Trophoblast cell (in vitro differentiated cells and primary cell): Measurements from ENCODE around the gene WDR27.

ENCODE experiments used
- DNase-seq, 2 donors: peaks; one replicate each; pipeline ENCODE4 v3.0.0-alpha.2; 2016
- H2AFZ ChIP-seq: 2 replicates; pipeline ENCODE4 v1.6.1; 2013; ENCODE audit warnings: low read length, moderate library complexity, mild to moderate bottlenecking; ENCODE audit not compliant: insufficient read depth, poor library complexity
- H2AK5ac ChIP-seq: 2 replicates; pipeline ENCODE4 v1.6.1; 2013; ENCODE audit warnings: mild to moderate bottlenecking, low read length
- H2BK120ac ChIP-seq: 2 replicates; pipeline ENCODE4 v1.6.1; 2013; ENCODE audit warnings: low read length, mild to moderate bottlenecking, moderate library complexity; ENCODE audit not compliant: insufficient read depth, poor library complexity
- H2BK12ac ChIP-seq: 2 replicates; pipeline ENCODE4 v1.6.1; 2013; ENCODE audit warnings: mild to moderate bottlenecking, low read length, moderate library complexity
- H2BK5ac ChIP-seq: 2 replicates; pipeline ENCODE4 v1.6.1; 2013; ENCODE audit warnings: low read length, low read depth, moderate library complexity, mild to moderate bottlenecking; ENCODE audit not compliant: poor library complexity
- H3K14ac ChIP-seq: 2 replicates; pipeline ENCODE4 v1.6.1; 2013; ENCODE audit warnings: mild to moderate bottlenecking, low read length
- H3K18ac ChIP-seq: 2 replicates; pipeline ENCODE4 v1.6.1; 2013; ENCODE audit warnings: mild to moderate bottlenecking, low read length
- H3K23ac ChIP-seq: 2 replicates; pipeline ENCODE4 v1.6.1; 2013; ENCODE audit warnings: low read length
- H3K27ac ChIP-seq: 2 replicates; pipeline ENCODE4 v1.5.1; 2013; ENCODE audit warnings: low read depth, mild to moderate bottlenecking, inconsistent platforms, low read length, moderate library complexity
- H3K27me3 ChIP-seq: 2 replicates; pipeline ENCODE4 v1.6.1; 2013; ENCODE audit warnings: inconsistent platforms, mild to moderate bottlenecking, low read length, moderate library complexity; ENCODE audit not compliant: insufficient read depth
- H3K36me3 ChIP-seq, 2 experiments: 1 replicate in 1 of 2; 2 replicates in 1 of 2; pipeline ENCODE4 v1.6.1; 2013; ENCODE audit warnings: low read length in 2 of 2, mild to moderate bottlenecking in 2 of 2, moderate library complexity in 1 of 2; ENCODE audit not compliant: insufficient read depth in 2 of 2, control insufficient read depth in 1 of 2
- H3K4ac ChIP-seq: 2 replicates; pipeline ENCODE4 v1.6.1; 2013; ENCODE audit warnings: low read depth, mild to moderate bottlenecking, low read length, moderate library complexity
- H3K4me1 ChIP-seq, 2 experiments: 1 replicate in 1 of 2; 2 replicates in 1 of 2; pipeline ENCODE4 v1.6.1; 2013; ENCODE audit warnings: low read length in 2 of 2, mild to moderate bottlenecking in 2 of 2, moderate library complexity in 1 of 2; ENCODE audit not compliant: insufficient read depth in 2 of 2, control insufficient read depth in 1 of 2
- H3K4me2 ChIP-seq: 2 replicates; pipeline ENCODE4 v1.6.1; 2013; ENCODE audit warnings: inconsistent platforms, mild to moderate bottlenecking, low read length, moderate library complexity
- H3K4me3 ChIP-seq: 2 replicates; pipeline ENCODE4 v1.5.1; 2013; ENCODE audit warnings: mild to moderate bottlenecking, low read depth, low read length, inconsistent platforms
- H3K79me1 ChIP-seq: one replicate; pipeline ENCODE4 v1.6.1; 2013; ENCODE audit warnings: low read length
- H3K79me2 ChIP-seq: 2 replicates; pipeline ENCODE4 v1.6.1; 2013; ENCODE audit warnings: low read length, mild to moderate bottlenecking; ENCODE audit not compliant: control insufficient read depth, insufficient read depth, poor library complexity
- H3K9ac ChIP-seq: 2 replicates; pipeline ENCODE4 v1.6.1; 2013; ENCODE audit warnings: mild to moderate bottlenecking, low read length
- H3K9me3 ChIP-seq: 2 replicates; pipeline ENCODE4 v1.6.1; 2013; ENCODE audit warnings: low read depth, mild to moderate bottlenecking, control low read depth, inconsistent platforms, low read length; ENCODE audit not compliant: insufficient read depth
- H4K12ac ChIP-seq: 2 replicates; pipeline ENCODE4 v1.6.1; 2013; ENCODE audit warnings: low read depth, mild to moderate bottlenecking, low read length, moderate library complexity
- H4K8ac ChIP-seq: 2 replicates; pipeline ENCODE4 v1.6.1; 2013; ENCODE audit warnings: low read depth, mild to moderate bottlenecking, low read length, moderate library complexity
- H4K91ac ChIP-seq: one replicate; pipeline ENCODE4 v1.6.1; 2013; ENCODE audit warnings: low read depth, mild to moderate bottlenecking, low read length, moderate library complexity
- WGBS: extraction: QIAGEN DNeasy Blood & Tissue Kit; methylation state at CpG from one replicate; pipeline ENCODE4 v1.1.7; 2013; ENCODE audit warnings: missing lambda C conversion rate; ENCODE audit not compliant: insufficient read length, insufficient coverage; ENCODE audit errors: extremely low coverage; 5-methylcytosine and 5-hydroxymethylcytosine counted together

Gene WDR27

DNA sequence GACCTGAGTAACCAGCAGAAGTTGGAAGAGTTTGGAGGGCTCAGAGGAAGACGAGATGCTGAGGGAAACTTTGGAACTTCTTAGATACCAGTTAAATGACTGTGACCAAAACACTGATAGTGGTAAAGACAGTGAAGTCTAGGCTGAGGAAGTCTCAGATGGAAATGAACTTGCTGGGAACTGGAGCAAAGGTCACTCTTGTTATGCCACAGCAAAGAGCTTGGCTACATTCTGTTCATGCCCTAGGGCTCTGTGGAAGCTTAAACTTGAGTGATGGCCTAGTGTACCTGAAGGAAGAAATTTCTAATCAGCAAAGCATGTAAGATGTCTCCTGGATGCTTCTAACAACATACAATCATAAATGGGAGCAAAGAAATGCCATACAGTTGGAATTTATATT, 24.7 kb downstream of the WDR27 start:
- no peak overlapping the region for H4K91ac ChIP-seq
- H3K9me3 ChIP-seq, result peaks cover 3% of the 10 kb centered on the region
- peaks cover 2 to 7% of the 10 kb centered on the region in 2 experiments for H3K4me1 ChIP-seq
- no peak overlapping the region for H2BK5ac ChIP-seq
- WGBS, result no CpG with 5 or more reads among the region's 1 CpG
- DNase-seq, result peak in 1 of 2 donors; percentile 8
- H3K14ac ChIP-seq, result no peak overlapping the region
- H3K79me1 ChIP-seq, result peaks cover 2% of the 10 kb centered on the region
- no peak overlapping the region for H2BK120ac ChIP-seq
- H4K12ac ChIP-seq, result no peak overlapping the region
- no peak overlapping the region for H3K4ac ChIP-seq
- H3K27me3 ChIP-seq, result no peaks in the 10 kb centered on the region
- H3K27ac ChIP-seq, result no peak overlapping the region
- H2BK12ac ChIP-seq, result no peak overlapping the region
- no peak overlapping the region for H3K4me2 ChIP-seq
- H2AFZ ChIP-seq, result no peak overlapping the region
- peaks cover 3 to 4% of the 10 kb centered on the region in 2 experiments for H3K36me3 ChIP-seq
- no peak overlapping the region for H3K4me3 ChIP-seq
- no peak overlapping the region for H3K23ac ChIP-seq
- no peak overlapping the region for H4K8ac ChIP-seq
- H3K79me2 ChIP-seq, result no peaks in the 10 kb centered on the region
- H3K18ac ChIP-seq, result no peak overlapping the region
- no peak overlapping the region for H3K9ac ChIP-seq
- H2AK5ac ChIP-seq, result no peak overlapping the region

DNA sequence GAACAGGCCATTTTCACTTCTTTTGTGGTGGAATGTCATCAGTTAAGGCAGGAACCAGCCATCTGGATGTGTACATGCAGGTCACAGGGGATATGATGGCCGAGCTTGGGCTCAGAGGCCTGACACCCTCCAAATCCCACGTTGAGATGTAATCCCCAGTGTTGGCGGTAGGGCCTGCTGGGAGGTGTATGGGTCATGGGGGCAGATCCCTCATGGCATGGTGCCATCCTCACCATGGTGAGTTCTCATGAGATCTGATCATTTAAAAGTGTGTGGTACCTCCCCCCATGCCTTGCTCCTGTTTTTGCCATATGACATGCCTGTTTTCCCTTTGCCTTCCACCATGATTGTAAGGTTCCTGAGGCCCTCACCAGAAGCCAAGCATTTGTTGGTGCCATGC, 26.8 kb downstream of the WDR27 start:
- Histone ChIP-seq H3K36me3 (peaks cover 2 to 12% of the 10 kb centered on the region in 2 experiments), H3K4me3 (no peak overlapping the region), H3K79me1 (peaks cover 2% of the 10 kb centered on the region), H3K14ac (no peak overlapping the region), H4K8ac (no peak overlapping the region), H3K23ac (no peak overlapping the region), H3K27me3 (no peaks in the 10 kb centered on the region), H3K9ac (no peak overlapping the region), H3K4me1 (peaks cover 2 to 7% of the 10 kb centered on the region in 2 experiments), H2BK120ac (no peak overlapping the region), H3K79me2 (no peaks in the 10 kb centered on the region), H2AK5ac (no peak overlapping the region), H2BK12ac (no peak overlapping the region), H3K9me3 (peaks cover 3% of the 10 kb centered on the region), H3K27ac (no peak overlapping the region), H3K18ac (no peak overlapping the region), H4K12ac (no peak overlapping the region), H4K91ac (no peak overlapping the region), H3K4ac (no peak overlapping the region), H2BK5ac (no peak overlapping the region), H3K4me2 (no peak overlapping the region), H2AFZ (no peak overlapping the region)
- WGBS, result no CpG with 5 or more reads among the region's 3 CpGs
- no peak for DNase-seq

DNA sequence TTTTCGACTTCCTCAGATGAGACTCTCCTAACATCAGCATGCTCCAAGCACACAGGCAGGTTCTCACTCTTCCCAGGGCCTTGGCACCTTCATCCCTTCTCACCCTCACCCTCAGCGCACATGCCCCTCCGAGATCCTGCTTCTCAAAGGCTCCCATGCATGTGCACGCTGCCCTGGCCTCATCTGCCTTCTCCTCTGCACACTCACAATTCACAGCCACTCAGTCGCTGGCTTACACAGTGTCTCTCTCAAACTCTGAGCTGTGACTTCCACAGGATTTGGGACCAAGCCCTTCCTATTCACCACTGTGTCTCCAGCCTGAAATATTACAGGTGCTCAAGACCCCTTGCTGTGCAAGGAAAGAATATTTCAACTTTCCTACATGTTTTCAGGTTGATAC, 30.3 kb downstream of the WDR27 start:
- Histone ChIP-seq H3K79me2 (no peaks in the 10 kb centered on the region), H3K4ac (no peak overlapping the region), H2AFZ (no peak overlapping the region), H3K4me1 (no peaks in the 10 kb centered on the region), H3K36me3 (peaks cover 12 to 29% of the 10 kb centered on the region in 2 experiments), H4K91ac (no peak overlapping the region), H3K23ac (no peak overlapping the region), H3K79me1 (no peaks in the 10 kb centered on the region), H2BK12ac (no peak overlapping the region), H3K4me2 (no peak overlapping the region), H3K18ac (no peak overlapping the region), H2BK5ac (no peak overlapping the region), H2AK5ac (no peak overlapping the region), H3K27ac (no peak overlapping the region), H3K14ac (no peak overlapping the region), H3K9ac (no peak overlapping the region), H4K8ac (no peak overlapping the region), H3K27me3 (no peaks in the 10 kb centered on the region), H2BK120ac (no peak overlapping the region), H3K9me3 (no peaks in the 10 kb centered on the region), H4K12ac (no peak overlapping the region), H3K4me3 (no peak overlapping the region)
- no CpG with 5 or more reads among the region's 5 CpGs for WGBS
- no peak for DNase-seq

DNA sequence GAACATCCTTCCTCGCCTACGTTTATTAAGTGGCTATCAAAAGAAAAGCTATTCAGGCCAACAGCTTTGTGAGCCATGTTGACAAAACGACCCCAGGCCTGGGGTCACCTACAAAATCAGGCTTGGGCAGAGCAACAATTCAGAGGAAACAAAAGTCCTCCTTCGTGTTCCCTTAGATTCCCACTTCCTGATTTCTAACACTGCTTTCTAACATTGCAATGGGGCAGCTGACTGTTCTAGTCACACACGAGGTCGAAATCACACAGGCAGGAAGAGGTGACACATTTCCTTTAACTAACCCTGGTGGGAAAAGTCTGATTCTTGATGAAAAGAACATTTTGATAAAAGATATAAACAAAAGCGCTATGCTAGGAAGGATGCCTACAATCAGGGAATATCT, 31.9 kb downstream of the WDR27 start:
- H2AK5ac ChIP-seq, result no peak overlapping the region
- no peak for DNase-seq
- no peak overlapping the region for H3K27ac ChIP-seq
- H2BK120ac ChIP-seq, result no peak overlapping the region
- H2AFZ ChIP-seq, result no peak overlapping the region
- H3K18ac ChIP-seq, result no peak overlapping the region
- H3K23ac ChIP-seq, result no peak overlapping the region
- no CpG with 5 or more reads among the region's 7 CpGs for WGBS
- no peak overlapping the region for H2BK5ac ChIP-seq
- no peaks in the 10 kb centered on the region for H3K27me3 ChIP-seq
- H3K14ac ChIP-seq, result no peak overlapping the region
- no peak overlapping the region for H4K91ac ChIP-seq
- H3K36me3 ChIP-seq, result peaks cover 21 to 37% of the 10 kb centered on the region in 2 experiments
- H4K8ac ChIP-seq, result no peak overlapping the region
- H3K4me2 ChIP-seq, result no peak overlapping the region
- no peak overlapping the region for H3K4me3 ChIP-seq
- H3K9me3 ChIP-seq, result no peaks in the 10 kb centered on the region
- no peaks in the 10 kb centered on the region for H3K4me1 ChIP-seq
- no peaks in the 10 kb centered on the region for H3K79me1 ChIP-seq
- no peak overlapping the region for H3K4ac ChIP-seq
- no peak overlapping the region for H2BK12ac ChIP-seq
- H3K79me2 ChIP-seq, result no peaks in the 10 kb centered on the region
- H3K9ac ChIP-seq, result no peak overlapping the region
- H4K12ac ChIP-seq, result no peak overlapping the region
